Esophagus mucosa (tissue), 1 donor: ENCODE results near the gene RP9. TPM values are rescaled to one million over a fixed set of nuclear protein-coding genes. Genes with fewer than 3 reads are reported as not detected.

Experiments
- ATAC-seq: fragments of 200-7000 bp; cut with Tn5 transposase; one replicate; pipeline ENCODE4 v1.9.1; 2020
- total RNA-seq: library from RNA; stranded (reverse); gene quantifications from one replicate; pipeline ENCODE4 v1.2.4, GENCODE V29; 2023
- donor health status: DM: yes; HTN: yes; CAD: no.

RP9 gene
- total RNA-seq, 1 donor from 2014 or later, result 4.8 TPM

DNA sequence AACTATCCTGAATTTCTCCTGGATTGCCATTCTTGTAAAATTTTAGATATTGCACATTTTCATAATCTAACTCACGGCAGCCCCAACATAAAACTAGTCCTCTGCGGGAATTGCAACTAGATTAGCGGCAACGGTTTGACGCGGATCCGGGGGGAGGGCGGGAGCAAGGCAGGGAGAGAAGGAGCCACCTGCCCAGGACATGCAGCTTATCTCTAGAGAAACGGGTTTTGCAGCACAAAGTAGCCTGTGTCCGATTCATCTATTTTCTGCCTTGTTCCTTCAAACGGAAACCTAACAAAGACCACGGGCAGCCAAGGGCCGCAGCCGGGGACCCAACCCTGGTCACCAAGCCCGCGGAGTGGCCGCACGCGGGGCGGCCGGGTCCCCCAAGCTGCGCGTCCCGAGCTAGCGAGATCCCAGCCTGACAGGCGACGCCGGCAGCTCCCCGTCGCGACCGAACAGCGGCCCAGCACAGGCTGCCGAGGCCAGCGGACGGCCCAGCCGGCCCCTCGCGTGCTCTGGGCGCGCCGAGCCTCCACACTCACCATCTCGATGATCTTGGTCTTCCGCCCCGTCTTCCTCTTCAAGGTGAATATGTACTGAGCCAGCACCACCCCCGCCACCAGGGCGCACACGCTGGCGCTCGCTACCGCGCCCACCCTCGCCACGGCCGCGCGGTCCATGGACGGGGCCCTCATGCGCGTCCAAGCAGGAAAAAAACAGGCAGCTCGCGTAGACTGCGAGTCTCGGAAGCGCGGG lies 47.0 kb downstream of the RP9 start, which contains the start of gene NT5C3A:
Gene NT5C3A, minus strand, starts transcription at position 754 of the 759 bp plus-strand sequence. Its CDS starts 71 bp downstream, at position 683.
- peak; percentile 11 for ATAC-seq

GRCh38 chr7:33061282-33061937 lies 47.8 kb downstream of the RP9 start:
- no peak for ATAC-seq

- ATAC-seq, result no peak
These were observed 49.6 kb downstream of the RP9 start for GRCh38 chr7:33059635-33060034.

- ATAC-seq, result no peak
These were observed 54.0 kb downstream of the RP9 start for GRCh38 chr7:33055158-33055557.

DNA sequence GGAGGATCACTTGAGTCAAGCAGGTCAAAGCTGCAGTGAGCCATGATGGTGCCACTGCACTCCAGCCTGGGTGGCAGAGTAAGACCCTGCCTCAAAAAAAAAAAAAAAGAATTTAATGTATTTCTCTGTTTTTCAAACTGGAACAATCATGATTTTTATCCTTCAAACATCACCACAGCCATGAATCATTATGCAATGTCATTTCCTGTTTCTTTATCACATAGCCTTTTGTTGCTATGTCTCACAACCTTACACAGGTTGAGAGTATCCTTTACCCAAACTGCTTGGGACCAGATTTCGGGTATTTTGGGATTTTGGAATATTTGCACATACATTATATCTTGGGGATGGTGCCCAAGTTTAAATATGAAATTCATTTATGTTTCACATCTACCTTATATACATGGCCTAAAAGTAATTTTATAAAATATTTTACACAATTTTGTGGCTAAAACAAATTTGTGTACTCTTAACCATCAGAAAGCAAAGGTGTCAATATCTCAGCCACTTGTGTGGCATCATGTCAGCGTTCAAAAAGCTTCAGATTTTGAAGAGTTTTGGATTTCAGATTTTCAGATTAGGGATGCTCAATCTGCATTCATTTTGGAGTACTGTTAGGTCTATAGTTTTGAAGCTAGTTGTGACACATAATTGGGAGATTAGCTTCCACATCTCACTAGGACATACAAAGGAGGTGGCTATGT lies 54.8 kb downstream of the RP9 start:
- ATAC-seq, result no peak

- ATAC-seq, result no peak
These were observed 55.5 kb downstream of the RP9 start for GRCh38 chr7:33053721-33054120.

DNA sequence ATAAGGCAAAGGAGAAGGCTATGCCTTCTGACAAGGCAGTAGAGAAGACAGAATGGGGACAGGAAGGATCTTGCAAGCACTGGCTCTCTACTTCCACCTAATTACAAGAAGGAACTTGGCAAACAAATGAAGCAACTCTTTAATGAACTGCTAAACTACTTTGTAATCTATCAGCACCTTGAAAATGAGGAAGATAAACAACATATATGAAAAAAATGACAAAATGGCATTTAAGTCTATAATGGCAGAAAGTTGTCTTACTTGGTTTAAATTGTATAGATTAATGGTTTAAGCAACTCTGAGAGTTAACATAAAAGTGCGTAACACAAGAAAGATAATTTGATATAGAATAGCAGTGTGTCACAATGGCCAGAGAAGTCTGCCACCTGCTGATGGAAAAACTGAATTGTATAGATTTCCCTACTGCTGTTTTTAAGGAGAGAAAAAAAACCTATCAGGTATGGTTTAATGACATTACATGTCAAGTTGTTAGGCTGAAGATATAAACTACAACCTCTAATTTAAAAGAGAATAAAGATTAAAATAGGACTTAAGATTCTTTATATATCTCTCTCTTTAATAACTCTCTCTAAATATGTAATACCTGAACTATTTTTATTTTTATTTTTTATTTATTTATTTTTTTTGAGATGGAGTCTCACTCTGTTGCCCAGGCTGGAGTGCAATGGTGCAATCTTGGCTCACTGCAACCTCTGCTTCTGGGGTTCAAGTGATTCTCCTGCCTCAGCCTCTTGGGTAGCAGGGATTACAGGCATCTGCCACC lies 58.5 kb downstream of the RP9 start:
- ATAC-seq, result peak; percentile 70

- no peak for ATAC-seq
These were observed 60.5 kb downstream of the RP9 start for GRCh38 chr7:33048704-33049103.

- ATAC-seq, result no peak
These were observed 60.9 kb downstream of the RP9 start for GRCh38 chr7:33048257-33048656.

DNA sequence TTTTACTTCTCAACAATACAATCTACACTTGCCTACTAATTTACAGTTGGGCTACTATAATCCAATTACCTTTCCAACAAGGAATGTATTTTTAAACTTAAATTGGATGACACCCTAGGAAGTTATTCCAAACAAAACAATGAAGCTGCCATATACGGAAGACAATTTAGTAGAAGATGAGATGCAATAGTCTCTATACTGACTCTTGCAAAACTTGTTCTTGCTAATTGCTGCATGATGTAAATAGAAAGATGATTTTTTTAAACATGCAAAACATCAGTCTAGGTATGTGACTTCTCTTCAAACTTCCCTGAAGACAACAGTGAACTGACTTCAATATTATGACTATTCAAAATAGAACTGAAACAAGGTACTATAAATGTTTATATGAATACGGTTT lies 64.2 kb downstream of the RP9 start:
- peak; percentile 43 for ATAC-seq

Other genes with a start within 250 kb of the RP9 start
- 15.3 TPM for gene KBTBD2, start 217.6 kb downstream of the RP9 start, total RNA-seq
- gene FKBP9, start 152.0 kb downstream of the RP9 start, total RNA-seq, result 62.9 TPM
- 13.7 TPM for gene NT5C3A, start 46.6 kb downstream of the RP9 start, total RNA-seq
- 8.8 TPM for gene BBS9, start 20.2 kb upstream of the RP9 start, total RNA-seq